Measurements from ENCODE around the gene DDX60. TPM values are rescaled to one million over a fixed set of nuclear protein-coding genes. Genes with fewer than 3 reads are reported as not detected.
"Not testable (repeated sequence)": the region's sequence is repeated elsewhere in the genome, so short reads cannot be mapped to it uniquely, and the experiment has no call there.

The DDX60 gene
- total RNA-seq, 4 donors from 2014 or later = 13.7 to 23.3 (median 17.4) TPM

DNA sequence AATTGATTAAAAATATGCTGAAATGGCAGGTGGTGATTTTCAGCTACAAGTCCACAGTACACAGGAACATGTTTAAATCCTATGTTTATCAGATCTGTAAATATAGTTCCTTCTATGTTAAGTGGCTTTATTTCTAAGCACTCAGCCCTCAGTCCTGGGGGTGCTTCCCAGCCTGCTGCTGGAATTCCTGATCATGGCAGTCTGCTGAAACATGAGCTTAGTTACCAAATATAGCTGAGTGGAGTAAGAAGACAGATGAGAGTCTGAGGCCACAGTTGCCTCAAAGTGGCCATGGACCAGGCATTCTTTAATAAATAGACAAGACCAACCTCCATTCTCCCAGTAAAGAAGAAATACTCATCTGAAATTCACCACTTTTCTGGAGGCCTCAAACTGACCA, 17.1 kb upstream of the DDX60 start:
- TF ChIP-seq POLR2A (IDR thresholded peaks at IDR 0.05) = no peak
- no peak for TF ChIP-seq CTCF (IDR thresholded peaks at IDR 0.05)
- Histone ChIP-seq H3K4me3 (no peak overlapping the region), H3K27me3 (no peaks in the 10 kb centered on the region), H3K27ac (no peak overlapping the region), H3K36me3 (no peaks in the 10 kb centered on the region), H3K4me1 (no peaks in the 10 kb centered on the region), H3K9me3 (no peaks in the 10 kb centered on the region)
- DNase-seq = no peak

- H3K4me1 ChIP-seq = no peaks in the 10 kb centered on the region
- TF ChIP-seq POLR2A (IDR thresholded peaks at IDR 0.05) = no peak
- TF ChIP-seq CTCF (IDR thresholded peaks at IDR 0.05) = no peak
- no peaks in the 10 kb centered on the region for H3K27me3 ChIP-seq
- no peak overlapping the region for H3K4me3 ChIP-seq
- H3K9me3 ChIP-seq = no peaks in the 10 kb centered on the region
- no peaks in the 10 kb centered on the region for H3K36me3 ChIP-seq
- DNase-seq = no peak
- H3K27ac ChIP-seq = no peak overlapping the region
Observed at GRCh38 chr4:168334053-168334452, 15.5 kb upstream of the DDX60 start.

DNA sequence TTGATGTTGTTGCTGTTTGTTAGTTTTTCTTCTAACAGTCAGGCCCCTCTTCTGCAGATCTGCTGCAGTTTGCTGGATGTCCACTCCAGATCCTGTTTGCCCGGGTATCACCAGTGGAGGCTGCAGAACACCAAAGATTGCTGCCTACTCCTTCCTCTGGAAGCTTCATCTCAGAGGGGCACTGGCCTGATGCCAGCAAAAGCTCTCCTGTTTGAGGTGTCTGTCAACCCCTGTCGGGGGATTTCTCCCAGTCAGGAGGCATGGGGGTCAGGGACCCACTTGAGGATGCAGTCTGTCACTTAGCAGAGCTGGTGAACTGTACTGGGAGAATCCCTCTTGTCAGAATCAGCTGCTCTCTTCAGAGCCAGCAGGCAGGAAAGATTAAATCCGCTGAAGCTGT, 12.0 kb upstream of the DDX60 start:
- not testable (repeated sequence) for H3K27ac ChIP-seq, H3K27me3 ChIP-seq, H3K4me1 ChIP-seq, DNase-seq, H3K36me3 ChIP-seq, H3K4me3 ChIP-seq, H3K9me3 ChIP-seq

GRCh38 chr4:168325591-168325990, 7.0 kb upstream of the DDX60 start:
- no peaks in the 10 kb centered on the region for H3K4me1 ChIP-seq
- no peaks in the 10 kb centered on the region for H3K27me3 ChIP-seq
- TF ChIP-seq CTCF (IDR thresholded peaks at IDR 0.05) = no peak
- no peak for TF ChIP-seq POLR2A (IDR thresholded peaks at IDR 0.05)
- no peak overlapping the region for H3K27ac ChIP-seq
- H3K9me3 ChIP-seq = no peaks in the 10 kb centered on the region
- DNase-seq = no peak
- no peak overlapping the region for H3K4me3 ChIP-seq
- no peaks in the 10 kb centered on the region for H3K36me3 ChIP-seq

- TF ChIP-seq POLR2A (IDR thresholded peaks at IDR 0.05) = no peak
- no peak for TF ChIP-seq CTCF (IDR thresholded peaks at IDR 0.05)
- Histone ChIP-seq H3K36me3 (no peaks in the 10 kb centered on the region), H3K9me3 (no peaks in the 10 kb centered on the region), H3K27ac (no peak overlapping the region), H3K27me3 (no peaks in the 10 kb centered on the region), H3K4me1 (peaks cover 0 to 12% (median 0%) of the 10 kb centered on the region in 4 donors), H3K4me3 (no peak overlapping the region)
- DNase-seq = no peak
Observed at GRCh38 chr4:168321006-168321405, 2.5 kb upstream of the DDX60 start.

DNA sequence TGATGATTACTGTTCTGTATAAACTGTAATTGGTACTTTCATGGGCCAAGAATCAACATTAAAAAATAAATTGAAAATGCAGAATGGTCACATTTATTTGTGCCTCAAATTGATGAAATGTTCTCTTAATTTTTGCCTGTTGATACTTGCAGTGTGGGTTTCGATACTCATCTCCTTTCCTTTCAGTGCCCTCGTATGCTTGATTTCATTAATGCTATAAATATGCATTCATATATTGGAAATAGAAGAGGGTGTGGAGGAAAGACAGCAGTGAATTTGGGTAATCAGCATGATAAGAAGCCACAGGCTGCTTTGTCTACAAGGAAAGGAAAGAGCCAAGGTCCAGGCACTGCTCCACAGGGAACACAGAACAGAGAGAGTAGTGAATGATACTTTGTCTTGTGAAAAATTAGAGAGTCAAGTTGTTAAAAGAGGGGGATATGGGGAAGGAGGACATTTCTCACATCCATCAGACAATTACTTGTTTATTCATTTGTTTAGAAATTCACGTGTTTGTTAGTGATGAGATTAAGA, 1.0 kb upstream of the DDX60 start:
- Histone ChIP-seq H3K27ac (no peak overlapping the region), H3K36me3 (no peaks in the 10 kb centered on the region), H3K4me1 (peaks cover 0 to 12% (median 0%) of the 10 kb centered on the region in 4 donors), H3K4me3 (no peak overlapping the region), H3K27me3 (no peaks in the 10 kb centered on the region), H3K9me3 (no peaks in the 10 kb centered on the region)
- DNase-seq = no peak
- TF ChIP-seq POLR2A (IDR thresholded peaks at IDR 0.05) (no peak), CTCF (IDR thresholded peaks at IDR 0.05) (no peak)
